CD4-positive, alpha-beta T cell treated with Interferon gamma for 1 hour (primary cell): ENCODE results near the gene C1orf53.

ENCODE experiments used
- DNase-seq: peaks from one replicate; pipeline ENCODE4 v3.0.0-alpha.2; 2020

C1orf53 gene

DNA sequence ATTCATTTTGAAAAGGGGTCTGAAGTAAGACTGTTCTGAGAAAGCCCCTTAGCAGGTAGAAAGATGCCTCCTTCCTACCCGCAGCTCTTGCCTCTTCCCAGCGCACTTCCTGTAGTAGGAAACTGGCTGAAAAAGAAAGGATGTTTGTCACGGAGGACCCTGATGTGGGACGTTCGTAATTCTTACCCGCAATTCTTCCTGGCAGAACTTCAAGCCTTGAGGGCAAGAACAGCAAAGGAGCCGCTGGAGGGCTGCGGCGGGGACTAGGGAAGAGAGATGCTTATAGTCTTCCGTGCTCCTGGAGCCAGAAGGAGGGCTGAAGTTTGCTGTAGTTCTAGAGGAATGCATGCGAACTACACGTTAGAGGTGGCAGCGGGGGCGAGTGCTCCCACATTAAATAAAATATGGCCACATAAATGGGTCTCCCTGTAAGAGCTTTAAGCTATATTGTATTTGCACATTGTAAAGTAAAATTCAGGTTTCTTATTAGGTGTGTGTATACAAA lies 6.3 kb downstream of the C1orf53 start:
- DNase-seq = no peak

DNA sequence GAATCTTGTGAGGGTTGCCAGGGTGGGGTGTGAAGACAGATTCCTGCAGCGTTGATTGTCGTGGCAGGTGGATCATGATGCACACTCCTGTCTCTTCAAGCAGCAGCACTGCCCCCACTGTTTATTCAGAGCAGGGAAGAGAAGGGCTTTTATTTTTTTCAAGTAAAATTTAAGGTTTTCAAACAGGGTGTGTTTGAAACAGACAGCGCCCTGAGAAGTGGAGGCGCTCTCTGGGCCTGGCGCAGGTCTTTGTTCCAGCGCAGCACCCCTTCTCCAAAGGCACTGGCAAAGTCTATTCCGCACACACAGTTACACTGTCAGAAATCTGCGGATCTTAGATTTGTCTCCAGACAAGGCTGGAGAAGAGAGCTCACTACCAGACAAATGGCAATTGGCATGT lies 7.0 kb downstream of the C1orf53 start:
- no peak for DNase-seq

- DNase-seq = no peak
Measured at GRCh38 chr1:197910120-197910991, 7.9 kb downstream of the C1orf53 start.

- no peak for DNase-seq
Measured at GRCh38 chr1:197911111-197911856, 8.9 kb downstream of the C1orf53 start.

DNA sequence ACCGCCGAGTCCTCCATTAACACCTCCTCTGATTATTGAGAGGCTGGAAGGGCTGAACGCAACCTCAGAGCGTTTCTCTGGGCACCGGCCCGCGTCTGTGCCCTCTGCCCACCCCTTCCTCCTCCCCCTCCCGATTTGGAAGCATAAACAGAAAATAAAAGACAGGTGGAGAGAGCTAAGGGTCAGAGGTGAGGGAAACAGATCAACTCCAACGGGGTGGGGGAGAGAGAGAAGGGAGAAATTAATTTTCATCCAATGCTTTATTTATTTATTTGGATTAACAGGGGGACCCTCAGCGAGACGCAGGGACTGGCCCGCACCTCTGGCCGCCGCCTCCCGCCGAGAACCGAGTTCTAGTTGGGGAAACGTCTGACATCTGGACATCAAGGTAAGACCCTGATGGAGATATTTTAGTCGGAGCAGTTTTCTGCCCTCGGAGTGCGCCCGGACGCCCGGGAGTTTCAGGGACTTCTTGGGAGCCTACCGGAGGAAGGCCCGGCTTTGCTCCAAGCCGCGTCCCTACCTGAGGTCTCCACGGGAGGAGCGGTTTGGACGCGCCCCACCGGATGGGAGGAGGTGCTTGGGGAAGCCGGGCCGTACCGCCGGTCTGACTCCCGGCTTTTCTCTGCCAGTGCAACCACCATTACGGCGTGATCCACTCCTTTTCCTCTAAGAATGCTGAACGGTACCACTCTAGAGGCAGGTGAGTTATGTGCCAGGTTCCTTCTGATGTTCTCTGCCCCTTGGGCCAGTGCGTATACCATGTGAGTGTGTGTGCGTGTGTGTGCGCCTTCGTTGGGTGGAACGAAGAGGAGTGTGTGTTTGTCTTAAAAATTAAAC lies 9.6 kb downstream of the C1orf53 start:
- no peak for DNase-seq

GRCh38 chr1:197912739-197913494 lies 10.5 kb downstream of the C1orf53 start:
- no peak for DNase-seq

- DNase-seq = no peak
Measured at GRCh38 chr1:197913495-197914276, 11.3 kb downstream of the C1orf53 start.

DNA sequence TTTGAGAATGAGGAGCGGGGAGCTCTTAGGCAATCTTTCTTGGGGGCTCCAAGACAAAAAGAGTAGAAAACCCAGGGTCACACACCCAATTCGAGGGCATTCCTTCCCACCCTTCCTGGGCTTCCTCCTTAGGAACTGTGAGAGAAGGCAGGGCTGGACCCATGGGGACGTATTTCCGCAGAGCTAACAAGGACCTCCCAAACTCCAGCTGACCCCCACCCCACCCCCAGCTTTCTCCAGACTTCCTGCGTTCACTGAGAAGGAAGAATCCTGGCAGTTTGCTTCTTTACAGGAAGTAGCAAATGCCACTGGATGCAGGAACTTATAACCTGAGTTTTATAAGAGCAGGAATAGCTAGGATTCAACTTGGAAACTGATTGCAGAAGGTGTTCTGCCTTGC lies 12.1 kb downstream of the C1orf53 start:
- DNase-seq = no peak

DNA sequence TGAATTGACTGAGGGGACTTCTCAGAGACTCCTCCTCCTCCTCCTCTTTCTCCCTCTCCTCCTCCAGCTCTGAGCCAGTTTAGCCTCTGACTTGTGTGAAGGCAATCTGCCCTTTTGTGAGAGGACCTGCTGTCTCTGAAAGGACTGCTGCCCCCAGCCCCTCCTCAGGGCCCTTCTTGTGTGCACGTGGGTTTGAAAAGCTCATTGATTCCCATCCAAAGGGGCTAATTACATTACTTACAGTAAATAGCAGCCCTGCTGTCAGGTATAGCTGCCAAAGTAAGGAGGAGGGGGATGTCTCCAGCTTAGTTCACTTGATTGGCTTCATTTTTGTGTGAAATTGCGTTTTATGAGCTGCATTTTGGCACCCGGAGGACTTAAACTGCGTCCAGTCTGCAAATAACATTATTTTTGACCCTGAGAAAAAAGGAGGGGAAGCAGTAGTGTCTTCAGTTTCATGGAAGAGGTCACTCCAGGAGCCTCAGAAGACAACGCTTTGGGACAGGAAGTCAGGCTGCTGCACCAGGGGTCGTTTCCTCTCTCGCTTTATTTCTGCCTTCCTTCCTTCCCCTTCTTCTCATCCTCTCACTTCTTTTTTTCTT lies 12.9 kb downstream of the C1orf53 start:
- DNase-seq = no peak

- no peak for DNase-seq
Measured at GRCh38 chr1:197915862-197916499, 13.6 kb downstream of the C1orf53 start.

- no peak for DNase-seq
Measured at GRCh38 chr1:197916500-197916983, 14.1 kb downstream of the C1orf53 start.

DNA sequence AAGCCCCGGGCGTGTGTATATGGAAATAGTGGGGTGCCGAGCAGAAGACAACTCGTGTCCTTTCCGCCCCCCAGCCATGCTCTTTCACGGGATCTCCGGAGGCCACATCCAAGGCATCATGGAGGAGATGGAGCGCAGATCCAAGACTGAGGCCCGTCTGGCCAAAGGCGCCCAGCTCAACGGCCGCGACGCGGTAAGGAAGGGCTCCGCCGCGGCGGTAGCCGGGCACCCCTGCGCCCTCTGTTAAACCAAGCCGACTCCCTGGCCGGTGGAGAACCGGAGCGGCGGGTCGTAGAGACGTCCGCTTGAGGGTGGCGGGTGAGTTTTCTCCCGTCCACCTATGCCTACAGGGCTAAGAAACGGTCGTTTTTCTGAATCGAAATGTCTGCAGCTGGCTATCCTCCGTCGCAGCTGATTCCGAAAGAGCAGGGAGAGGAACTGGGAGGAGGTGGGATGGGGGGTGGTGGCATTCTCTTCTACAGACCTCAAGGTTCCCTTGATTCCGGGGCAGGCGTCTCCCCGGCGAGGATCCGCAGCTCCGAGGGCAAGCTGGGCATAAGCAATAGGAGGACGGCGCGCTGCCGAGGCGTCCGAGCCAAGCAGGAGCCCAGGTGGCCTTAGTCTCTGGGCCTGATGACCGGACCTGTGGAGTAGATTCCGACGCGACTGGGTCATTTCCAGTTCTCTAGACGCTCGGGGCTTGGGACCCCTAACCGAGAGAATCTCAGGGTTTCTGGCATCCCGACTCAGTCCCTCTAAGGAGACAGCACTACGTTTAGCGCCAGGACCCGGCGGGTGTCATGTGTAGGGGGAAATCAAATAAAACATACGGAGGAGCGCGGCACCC lies 15.6 kb downstream of the C1orf53 start:
- DNase-seq = no peak

GRCh38 chr1:197918807-197919345 lies 16.4 kb downstream of the C1orf53 start:
- DNase-seq = no peak

GRCh38 chr1:197919346-197920066 lies 17.1 kb downstream of the C1orf53 start:
- DNase-seq = no peak

DNA sequence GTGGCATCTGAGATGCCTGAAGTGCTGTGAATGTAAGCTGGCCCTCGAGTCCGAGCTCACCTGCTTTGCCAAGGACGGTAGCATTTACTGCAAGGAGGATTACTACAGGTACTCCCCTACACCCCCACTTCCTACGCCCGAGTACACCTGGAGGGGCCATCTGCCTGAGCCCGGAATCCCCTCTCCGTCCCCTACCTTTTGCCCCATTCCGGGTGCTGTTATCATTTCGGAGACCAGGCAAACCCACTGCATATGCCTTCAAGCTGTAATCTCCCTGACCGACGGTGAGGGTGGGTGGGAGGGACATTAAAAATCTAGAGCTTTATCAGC lies 17.6 kb downstream of the C1orf53 start:
- DNase-seq = no peak

DNA sequence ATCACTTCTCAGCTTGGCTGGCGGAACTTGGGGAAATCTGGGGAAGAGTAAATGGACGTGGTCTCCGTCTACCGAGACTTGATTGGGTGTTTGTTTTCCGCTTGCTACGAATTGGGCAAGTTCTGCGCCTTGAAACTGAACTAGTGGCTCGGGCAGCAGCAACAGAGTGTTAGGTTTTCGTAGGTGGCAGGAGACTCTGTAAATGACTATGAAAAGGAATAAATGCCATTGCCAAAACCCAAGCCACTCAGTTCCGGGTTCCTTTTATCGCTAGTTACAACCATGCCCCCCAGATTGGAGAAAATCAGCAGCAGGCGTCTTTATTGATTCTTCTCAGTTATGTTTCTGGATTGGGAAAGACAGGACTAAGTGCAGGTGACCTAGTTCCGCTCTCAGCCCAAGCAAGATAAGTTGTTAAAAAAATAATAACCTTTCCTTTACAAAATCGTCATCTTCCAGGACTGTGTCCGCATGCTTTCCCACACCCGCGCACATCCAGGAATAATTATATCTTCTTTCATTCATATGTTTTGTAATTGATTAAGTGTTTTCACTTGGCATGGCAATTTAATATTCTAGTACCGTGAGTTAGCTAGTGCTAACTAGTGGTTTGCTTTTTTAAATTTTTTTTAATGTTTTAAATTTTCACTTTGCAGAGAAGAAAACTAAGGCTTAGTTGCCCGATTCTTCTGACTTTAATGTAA lies 18.1 kb downstream of the C1orf53 start:
- no peak for DNase-seq

DNA sequence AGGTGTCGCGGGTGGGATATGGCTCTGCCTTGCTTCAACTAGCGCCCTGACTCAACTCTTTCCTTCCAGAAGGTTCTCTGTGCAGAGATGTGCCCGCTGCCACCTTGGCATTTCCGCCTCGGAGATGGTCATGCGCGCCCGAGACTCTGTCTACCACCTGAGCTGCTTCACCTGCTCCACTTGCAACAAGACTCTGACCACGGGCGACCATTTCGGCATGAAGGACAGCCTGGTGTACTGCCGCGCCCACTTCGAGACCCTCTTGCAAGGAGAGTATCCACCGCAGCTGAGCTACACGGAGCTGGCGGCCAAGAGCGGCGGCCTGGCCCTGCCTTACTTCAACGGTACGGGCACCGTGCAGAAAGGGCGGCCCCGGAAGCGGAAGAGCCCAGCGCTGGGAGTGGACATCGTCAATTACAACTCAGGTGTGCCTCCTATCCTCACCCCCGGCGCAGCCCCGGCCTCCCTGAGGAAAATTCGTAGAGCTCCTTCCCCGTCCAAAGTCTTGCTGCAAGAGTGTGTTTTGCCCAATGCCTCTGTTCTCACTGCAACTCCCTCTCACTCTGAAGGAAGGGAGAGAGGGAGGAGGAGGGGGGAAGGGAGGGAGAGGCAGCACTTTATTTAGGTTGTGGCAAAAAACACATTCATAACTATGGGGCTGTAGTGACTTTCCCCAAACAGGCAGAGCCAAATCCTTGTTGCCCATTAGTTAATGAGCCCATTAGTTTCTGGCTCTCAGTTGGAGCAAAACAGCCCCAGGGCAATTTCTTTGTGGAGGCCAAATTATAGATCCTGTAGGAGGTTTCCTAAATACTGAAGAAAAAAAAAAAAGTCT lies 19.0 kb downstream of the C1orf53 start:
- no peak for DNase-seq
